ENCODE results near the gene VSIR.

DNA sequence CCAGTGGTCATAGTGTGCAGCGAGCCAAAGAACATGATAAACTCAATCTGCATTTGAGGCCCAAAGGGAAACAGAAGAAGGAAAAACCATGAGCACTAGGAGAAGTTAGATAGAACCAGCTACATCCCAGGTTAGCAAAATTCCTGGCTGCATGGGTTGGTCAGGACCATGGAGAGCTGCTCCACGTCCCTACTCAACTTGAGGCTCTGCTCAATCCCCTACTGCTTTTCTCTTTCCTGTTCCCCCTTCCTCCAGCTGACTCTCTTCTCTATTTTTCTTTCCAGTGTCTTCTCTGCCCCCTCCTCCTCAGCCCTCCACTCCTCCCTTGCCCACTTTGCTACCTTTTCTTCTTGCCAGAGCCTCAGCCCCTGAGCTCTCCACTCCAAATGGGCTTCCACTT lies 21.9 kb upstream of the VSIR start:
- TF ChIP-seq POLR2A (IDR thresholded peaks at IDR 0.05; ENCODE audit: borderline replicate concordance, extremely low read depth, insufficient read depth, insufficient read length), result no peak
- TF ChIP-seq, protein P1, sequence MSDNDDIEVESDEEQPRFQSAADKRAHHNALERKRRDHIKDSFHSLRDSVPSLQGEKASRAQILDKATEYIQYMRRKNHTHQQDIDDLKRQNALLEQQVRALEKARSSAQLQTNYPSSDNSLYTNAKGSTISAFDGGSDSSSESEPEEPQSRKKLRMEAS (IDR thresholded peaks at IDR 0.05), result no peak

Measured in HCT116 (cell line).